Measurements from ENCODE around the gene OR2AG1.

Gene OR2AG1, protein sequence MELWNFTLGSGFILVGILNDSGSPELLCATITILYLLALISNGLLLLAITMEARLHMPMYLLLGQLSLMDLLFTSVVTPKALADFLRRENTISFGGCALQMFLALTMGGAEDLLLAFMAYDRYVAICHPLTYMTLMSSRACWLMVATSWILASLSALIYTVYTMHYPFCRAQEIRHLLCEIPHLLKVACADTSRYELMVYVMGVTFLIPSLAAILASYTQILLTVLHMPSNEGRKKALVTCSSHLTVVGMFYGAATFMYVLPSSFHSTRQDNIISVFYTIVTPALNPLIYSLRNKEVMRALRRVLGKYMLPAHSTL

DNA sequence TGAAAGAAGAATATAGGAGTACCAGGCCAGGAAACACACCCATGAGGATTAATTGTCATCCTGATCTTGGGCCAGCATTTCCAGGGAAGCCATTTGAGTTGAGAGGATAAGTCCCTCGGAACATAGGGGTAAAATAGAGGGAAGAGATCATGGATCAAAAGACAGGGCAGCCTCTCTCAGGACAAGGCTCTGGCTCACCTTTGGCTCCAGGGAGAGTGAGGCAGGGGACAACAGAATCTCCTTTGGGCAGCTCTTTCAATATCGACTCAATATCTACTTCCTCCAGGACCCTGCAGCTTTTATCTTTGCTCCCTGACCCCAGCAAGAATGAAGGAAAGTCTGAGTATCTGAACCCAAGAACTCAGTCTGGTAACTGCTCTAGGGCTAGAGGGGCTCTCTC is at the start of gene OR2AG1:
OR2AG1 (plus strand) TSS at position 301 of the 400 bp plus-strand sequence. CDS start 2,018 bp downstream, outside the sequence.
- no peak for DNase-seq

DNA sequence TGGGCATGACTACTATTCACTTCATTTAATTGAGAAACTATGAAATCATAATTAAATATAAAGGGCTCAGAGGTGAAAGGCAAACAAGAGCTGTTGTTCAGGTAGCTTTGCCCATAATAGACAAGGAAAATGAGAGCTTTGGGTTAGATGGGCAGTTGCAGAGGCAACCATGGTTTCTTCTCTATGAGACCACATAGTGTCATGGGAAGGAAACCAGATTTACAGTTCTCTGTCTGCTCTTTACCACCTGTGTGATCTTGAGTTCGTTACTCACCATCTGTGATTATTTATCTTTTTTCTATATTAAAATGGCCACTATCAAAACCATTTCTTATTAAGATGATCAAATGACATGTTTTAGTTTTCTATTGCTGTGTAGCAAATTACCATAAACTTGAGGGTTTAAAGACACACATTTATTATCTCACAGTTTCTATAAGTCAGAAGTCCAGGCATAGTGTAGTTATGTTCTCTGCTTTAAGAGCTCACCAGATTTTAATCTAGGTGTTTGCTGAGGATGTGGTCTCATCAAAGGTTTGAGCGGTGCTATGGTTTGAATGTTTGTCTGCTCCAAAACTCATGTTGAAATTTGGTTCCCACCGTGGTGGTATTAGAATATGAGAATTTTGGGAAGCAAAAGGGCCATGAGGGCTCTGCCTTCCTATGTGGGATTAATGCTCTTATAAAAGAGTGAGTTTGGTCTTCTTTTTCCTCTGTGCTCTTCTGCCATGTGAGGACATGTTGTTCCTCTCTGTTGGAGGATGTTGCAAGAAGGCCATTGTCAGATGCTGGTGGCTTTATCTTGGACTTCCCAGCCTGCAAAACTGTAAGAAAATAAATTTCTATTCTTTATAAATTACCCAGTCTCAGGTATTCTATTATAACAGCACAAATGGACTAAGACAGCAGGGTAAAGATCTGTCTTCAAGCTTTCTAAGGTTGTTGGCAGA is 49.2 kb upstream of the OR2AG1 start:
- peak; percentile 47 to 58 for DNase-seq

DNA sequence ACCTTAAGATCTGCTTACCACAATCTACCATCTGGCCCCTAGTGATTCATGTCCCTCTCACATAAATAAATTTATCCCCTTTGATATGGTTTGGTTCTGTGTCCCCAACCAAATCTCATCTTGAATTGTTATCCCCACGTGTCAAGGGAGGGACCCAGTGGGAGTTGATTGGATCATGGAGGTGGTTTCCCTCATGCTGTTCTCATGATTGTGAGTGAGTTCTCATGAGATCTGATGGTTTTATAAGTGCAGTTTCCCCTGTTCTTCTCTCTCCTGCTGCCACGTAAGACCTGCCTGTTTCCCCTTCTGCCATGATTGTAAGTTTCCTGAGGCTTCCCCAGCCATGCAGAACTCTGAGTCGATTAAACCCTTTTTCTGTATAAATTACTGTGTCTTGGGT is 48.2 kb upstream of the OR2AG1 start:
- DNase-seq = peak in 1 of 2 donors; percentile 12

DNA sequence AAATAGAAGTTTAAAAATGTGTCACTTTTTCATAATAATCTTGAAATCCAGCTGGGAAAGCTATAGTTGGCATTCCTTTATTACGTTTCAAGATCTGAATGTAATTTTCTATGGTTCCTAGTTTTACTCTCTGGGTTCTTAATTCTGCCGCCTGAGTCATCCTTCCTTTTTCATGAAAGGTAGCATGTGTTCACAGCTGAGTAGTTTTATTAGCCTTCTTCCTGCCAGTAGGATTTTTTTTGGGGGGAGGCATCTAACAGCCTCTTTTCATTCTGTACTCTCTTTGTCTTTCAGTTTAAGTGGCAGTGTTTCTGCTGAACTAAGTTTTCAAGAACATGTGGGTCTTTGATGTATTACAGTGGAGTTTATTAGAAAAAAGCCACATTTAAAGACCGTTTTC is 47.5 kb upstream of the OR2AG1 start:
- DNase-seq = peak in 1 of 2 donors; percentile 29

DNA sequence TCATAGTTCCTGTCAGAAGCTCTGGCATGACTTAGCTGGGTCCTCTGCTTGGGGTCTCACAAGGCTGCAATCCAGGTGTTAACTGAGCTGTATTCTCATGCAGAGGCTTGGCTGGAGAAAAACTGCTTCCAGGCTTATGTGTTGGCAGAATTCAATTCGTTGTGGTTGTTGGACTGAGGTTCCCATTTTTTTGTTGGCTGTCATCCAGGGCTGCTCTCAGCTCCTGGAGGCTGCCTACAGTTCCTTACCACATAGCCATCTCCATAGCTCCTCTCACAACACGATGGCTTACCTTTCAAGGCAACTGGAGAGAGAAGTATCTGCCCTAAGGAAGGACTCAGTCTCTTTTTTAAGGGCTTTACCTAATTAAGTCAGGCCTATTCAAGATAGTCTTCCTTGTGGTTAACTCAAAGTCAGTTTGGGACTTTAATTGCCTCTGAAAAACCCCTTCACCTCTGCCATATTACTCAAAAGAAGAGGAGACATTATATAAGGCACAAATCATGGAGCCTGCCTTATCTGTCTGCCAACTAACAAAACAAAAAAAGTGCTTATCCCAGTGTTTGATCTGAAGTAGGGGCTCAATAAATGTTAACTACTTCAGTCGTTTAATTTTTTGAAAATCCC is 46.2 kb upstream of the OR2AG1 start:
- DNase-seq = peak; percentile 24 to 37

DNA sequence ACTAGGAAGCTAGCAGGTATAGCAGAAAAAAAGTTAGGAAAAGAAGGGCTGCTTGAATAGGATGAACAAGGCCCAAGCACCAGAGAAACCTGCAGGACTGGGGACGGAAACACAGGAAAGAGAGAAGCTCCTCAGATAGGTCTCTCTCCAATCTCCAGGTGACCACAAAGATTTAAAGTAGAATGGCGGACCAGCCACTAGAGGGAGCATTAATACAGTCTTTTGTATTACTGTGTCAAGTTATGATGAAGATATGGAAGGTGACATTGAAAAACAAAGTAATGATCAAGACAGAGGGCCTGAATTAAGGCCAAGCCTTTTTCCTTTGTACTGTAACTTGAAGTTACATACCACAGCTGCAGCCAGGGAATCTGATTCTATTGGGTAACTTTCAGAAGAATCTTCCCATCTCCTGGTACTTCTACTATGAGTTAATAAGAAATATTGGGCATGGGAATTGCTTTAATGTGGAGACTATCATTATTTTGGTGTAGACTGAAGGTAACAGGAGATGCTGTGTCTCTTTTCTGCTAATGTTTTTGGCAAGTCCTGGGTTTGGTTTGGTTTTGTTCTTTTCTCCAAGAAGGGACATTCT is 44.9 kb upstream of the OR2AG1 start:
- DNase-seq = peak; percentile 42 to 82

DNA sequence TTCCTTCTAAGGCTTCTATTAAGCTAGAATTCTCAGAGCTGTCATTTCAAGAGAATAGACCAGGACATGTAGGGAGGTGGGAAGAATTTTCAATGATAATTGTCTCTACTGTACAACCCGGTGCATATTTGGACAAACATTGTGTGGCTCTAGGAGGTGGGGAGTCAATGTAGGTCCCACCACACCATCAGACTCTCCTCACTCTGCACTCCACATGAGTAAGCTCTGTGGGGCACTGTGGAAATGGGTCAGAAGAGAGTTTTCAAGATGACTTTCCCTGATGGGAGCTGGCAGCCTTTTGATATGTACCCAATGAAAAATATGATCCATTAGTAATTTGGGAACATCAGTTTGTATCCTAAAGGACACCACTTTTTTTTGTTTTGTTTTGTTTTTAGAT is 44.2 kb upstream of the OR2AG1 start:
- DNase-seq = no peak

DNA sequence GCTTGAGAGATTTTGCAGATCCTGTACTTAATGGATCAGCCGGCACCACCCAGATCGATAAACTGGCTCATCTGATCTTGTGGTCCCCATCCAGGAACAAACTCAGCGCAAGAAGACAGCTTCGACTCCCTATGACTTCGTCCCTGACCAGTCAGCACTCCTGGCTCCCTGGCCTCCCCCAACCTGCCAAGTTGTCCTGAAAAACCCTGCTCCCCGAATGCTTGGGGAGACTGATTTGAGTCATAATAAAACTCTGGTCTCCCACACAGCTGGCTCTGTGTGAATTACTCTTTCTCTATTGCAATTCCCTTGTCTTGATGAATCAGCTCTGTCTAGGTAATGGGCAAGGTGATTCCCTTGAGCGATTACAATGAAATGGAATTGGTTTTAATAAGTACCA is 40.6 kb upstream of the OR2AG1 start:
- no peak for DNase-seq

DNA sequence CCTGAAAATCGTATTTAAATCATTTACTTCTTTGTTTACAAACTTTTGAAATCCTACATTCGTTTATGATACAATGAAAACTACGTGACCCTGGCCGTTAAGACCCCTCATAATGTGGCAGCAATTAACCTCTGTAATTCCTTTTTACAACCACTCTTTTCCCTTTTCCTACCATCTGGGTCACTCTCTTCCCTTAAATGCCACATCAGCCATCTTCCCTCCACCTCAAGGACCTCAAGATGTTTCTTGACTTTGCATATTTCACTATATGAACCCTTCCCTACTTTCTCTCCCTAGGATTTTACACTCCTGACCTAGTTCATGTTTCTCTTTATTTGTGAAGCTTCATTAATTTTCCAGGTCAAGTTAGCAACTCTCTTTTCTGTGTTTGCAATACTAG is 37.8 kb upstream of the OR2AG1 start:
- DNase-seq = no peak

DNA sequence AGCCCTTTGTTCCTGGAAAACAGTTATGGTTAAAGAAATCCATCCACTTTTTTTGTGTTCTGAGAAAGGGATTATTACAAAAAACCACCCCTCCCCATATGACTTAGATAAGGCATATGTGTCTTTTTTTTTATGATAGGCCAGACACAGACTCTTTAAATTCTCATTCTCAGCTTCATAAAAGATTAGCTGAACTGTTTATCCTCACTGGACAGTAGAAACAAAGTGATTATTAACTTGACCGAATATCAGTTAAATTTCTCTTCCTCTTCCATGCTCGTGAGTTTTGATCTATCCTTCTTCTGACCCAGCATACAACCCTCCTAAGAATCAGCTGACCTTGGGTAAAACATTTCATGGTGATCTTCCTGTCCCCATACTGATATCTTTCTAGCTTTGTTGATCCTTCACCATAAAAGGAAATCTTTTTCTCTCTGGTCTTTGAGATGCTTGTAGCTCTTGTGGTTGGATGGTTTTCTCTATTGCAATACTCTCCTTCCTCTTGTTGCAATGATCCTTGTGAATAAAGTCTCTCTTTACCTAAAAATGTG is 37.3 kb upstream of the OR2AG1 start:
- no peak for DNase-seq

DNA sequence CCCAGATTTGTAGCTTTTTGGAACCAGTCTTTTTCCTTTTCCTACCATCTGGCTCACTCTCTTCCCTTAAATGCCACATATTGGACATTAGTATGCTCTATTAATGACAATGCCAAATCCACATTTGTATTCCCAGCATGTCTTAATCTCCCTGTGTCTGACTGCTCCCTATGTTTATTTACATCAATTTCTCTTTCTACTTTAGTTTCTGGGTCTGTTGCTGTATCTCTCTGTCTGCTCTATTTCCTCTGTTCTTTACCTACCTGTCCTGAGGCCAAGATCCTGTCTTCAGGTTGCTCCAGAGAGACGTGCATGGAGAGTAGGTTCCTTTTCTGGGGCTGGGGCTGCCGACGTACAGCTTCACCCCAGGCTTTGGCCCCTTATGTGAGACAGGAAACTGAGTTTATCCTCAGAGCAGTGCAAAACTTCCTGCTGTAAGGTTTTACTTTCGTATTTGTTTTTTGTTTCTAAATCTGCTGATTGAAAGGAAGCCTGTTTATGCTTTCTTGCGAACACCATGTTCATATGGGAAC is 36.7 kb upstream of the OR2AG1 start:
- DNase-seq = peak; percentile 33 to 41

DNA sequence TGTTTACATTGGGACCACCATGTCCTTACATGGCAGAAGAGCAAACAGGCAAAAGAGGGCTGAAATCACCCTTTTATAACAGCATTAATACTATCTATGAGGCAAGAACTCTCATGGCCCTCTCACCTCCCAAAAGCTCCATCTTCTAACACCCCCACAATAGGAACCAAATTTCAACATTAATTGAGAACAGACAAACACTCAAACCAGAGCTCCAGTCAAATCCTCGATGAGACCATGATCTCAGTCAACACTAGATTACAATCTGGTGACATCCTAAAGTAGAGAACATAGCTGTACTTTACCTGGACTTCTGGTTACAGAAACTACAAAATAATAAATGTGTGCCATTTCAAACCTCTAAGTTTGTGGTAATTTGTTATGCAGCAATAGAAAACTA is 36.2 kb upstream of the OR2AG1 start:
- no peak for DNase-seq

DNA sequence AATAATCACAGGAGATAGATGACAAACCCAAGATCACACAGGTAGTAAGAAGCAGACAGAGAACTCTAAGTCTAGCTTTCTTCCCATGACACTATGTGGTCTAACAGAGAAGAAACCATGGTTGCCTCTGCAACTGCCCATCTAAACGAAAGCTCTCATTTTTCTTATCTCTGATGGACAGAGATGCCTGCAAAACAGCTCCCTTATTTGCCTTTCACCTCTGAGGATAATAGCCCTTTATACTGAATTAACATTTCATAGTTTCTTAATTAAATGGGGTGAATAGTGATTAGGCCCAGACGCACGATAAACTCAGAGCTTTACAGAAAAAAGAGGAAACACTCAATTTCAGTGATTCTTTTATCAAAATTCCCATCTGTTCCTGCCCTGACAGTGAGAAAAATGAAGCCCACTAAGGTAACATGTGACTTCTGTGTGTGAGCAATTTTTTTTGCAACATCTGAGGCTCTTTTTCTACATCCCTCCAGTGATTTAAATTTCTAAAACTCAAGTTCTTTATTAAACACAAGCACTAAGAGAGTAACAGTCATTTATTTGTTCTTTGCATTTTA is 35.6 kb upstream of the OR2AG1 start:
- DNase-seq = no peak

DNA sequence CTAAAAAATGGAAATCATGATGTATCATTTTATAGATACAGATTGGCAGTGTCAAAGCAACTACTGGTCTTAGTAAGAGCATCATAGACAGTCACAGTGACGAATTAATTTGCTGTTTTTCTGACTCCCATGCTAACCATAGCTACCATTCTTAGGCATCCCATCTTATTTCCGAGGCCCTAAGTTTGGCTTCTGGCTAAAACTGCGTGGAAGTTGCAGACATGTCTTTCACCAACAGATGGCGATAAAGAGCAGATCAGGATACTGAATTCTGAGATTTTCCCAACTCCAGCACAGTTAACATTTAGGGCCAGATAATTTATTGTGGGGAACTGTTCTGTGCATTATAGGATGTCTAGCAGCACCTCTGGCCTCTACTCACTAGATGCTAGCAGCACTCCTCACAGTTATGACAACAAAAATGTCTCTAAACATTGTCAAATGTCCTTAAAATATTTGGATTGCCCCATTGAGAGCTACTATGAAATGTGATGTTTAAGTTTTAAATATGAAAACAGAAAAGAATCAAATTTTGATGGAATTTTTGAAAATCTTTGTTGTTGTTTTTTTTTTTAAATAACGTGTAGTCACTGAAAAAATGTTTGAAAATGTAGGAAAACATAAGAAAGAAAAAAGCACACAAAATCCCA is 27.4 kb upstream of the OR2AG1 start:
- DNase-seq = peak; percentile 25 to 80

DNA sequence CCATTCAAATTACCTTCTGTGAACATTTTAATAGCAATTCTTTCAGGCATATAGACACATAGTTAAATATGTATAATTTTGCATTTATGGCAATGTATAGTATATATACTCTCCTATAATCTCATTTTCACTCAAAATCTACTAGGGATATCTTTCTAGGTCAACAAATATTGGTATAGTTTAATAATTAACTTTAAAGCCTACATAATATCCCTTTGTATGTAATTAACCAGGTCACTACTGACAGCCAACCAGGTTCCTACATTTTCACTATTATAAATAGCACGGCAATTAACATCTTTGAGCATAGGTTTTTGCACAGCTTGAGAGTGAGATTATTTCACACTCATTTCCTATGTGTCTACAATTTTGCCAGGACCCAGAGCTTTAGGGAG is 26.9 kb upstream of the OR2AG1 start:
- DNase-seq = no peak

DNA sequence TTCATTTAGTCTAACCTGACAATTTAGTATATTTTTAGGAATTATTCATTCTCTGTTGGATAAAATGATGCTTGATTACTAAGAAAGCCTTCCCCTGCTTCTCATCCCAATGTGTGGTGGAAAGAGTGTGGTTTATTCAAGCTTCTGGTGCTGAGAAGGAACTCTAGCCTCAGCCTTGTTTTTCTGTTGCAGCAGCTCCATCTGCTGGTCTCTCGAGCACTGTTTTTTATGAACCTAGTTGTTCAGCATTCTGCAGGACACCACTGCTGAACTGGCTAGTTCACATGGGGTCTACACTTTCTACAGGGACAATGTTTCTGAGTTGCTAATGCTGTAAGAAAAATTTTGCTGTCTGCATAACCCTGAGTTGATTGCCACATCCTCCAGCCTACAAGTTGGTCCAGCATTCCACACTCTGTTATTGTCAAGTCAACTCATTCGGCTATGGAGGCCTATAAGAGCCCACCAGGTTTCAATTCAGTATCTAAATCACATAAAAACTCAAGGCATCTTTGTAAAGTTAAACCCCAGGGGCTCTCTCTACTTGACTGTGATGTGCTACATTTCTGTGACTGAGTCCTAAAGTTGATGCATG is 25.4 kb upstream of the OR2AG1 start:
- peak; percentile 37 to 77 for DNase-seq

DNA sequence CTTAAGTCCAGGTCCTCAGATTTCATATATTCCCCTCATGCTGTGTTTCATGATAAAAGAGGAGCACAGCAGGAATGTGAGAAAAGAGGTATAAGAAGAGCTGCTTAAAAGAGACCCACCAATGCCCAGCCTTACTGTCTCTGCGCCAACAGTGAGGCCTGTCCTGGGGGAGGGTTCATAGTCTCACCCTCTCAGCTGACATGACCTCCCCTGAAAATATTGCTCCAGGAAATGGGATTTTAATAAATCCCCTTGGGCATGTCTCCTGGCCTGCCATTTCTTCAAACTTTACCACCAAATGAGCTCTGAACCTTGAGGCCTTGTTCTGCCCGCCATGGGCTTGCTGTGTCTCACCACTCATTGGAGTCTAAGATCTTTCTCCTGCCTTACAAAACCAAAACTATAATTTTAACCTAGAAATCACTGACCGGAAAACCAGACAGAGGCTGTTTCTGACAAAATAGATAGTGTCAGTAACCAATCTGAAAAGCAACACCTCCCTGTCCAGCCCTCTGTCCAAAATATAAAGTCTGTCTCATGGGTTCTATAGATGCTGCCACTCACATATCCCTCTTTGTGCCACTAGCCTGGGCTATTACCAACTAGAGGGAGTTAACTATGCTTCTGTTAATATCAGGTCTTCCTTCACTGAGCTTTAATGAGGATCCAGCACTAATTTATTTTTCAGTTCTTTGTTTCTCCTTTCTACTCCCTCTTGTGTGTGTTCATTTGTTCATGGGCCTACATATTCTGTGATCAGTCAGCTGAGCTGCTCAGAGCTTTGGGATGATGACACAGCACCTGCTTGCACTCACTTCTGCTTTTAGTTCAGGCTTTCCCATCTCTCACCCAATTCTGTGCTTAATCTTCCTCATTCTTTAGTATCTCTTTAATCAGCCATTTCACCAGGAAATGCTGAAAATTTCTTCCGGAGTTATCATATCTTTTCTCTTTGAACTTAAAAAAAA is 10.6 kb upstream of the OR2AG1 start, which contains the start of gene OR2AG2:
OR2AG2 (minus strand) TSS at position 51 of the 968 bp plus-strand sequence. CDS start 3,019 bp downstream, outside the sequence.
- peak; percentile 69 to 83 for DNase-seq

DNA sequence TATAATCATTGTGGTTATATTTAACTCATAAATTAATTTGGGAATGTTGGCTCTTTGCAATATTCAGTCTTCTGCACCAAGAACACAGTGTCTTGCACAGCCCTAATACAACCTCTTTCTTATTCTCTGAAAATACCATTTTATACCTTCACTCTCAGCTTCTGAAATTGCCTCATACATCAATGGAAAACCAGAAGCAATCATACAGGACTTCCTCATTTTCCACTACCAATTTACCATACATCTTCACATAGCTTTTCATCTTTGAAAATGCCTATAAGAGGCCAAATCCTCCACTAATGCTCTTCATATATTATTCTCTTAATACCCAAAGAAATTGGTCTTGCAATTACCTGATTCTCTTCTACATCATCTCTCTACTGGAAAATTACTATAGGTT is 4.3 kb upstream of the OR2AG1 start:
- no peak for DNase-seq

DNA sequence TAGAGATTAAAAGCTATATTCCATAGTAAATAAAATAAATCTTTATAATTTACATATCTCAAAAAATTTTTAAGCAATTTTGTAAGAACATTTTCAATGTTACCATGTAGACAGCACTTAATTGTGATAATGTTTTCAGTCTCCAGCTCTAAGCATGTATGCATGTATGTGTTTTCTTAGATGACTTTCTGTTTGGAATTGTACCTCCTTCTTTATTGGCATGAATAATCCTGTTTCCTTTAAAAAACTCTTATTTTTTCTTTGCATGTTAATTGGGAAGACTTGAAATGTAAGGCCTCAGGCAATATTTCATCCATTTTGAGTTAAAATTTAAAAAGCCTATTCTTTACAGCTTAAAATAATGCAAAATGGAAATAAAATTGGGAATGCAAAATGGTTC is 2.0 kb upstream of the OR2AG1 start:
- no peak for DNase-seq

DNA sequence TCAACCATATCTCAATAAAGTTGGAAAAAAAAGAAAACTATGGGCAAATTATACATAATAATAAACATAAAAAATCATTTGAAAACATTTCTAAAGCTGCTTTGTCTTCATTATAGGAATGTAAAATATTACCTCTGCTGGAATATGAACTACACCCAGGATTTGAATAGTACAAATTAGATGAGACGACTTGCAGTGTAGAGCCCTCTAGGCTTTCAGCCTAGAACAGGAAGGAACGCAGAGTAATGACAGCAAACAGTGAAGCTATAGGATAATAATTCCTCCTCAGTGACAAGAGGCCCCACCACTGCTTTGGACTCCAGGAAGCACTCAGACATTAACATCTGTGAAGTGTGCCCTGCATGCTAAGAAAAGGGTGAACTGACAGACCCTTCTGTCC is 7.7 kb downstream of the OR2AG1 start:
- no peak for DNase-seq

Measured in inflammatory macrophage treated with lipopolysaccharide for 1 hour (primary cell).